Fibroblast of mammary gland (primary cell): ENCODE data around the gene TTLL8.

Experiments used
- DNase-seq: peaks from one replicate; pipeline ENCODE4 v3.0.0-alpha.2; 2010; ENCODE audit warnings: low read depth
- H3K4me3 ChIP-seq: 2 replicates; pipeline ENCODE4 v1.5.1; 2011; ENCODE audit warnings: low read depth, mild to moderate bottlenecking, low read length, moderate library complexity; ENCODE audit not compliant: control insufficient read depth
- CTCF ChIP-seq: conservative IDR thresholded peaks from 2 replicates; pipeline ENCODE4 v1.5.1; 2011; ENCODE audit warnings: low read depth, low read length, inconsistent platforms; ENCODE audit not compliant: control insufficient read depth, insufficient read depth

Gene TTLL8

GRCh38 chr22:50008151-50009040 lies 49.7 kb downstream of the TTLL8 start:
- no peak overlapping the region for H3K4me3 ChIP-seq
- TF ChIP-seq CTCF = no peak
- DNase-seq = no peak

- no peak for DNase-seq
- no peak overlapping the region for H3K4me3 ChIP-seq
- TF ChIP-seq CTCF = no peak
Measured at GRCh38 chr22:50007057-50007511, 51.0 kb downstream of the TTLL8 start.

GRCh38 chr22:50004918-50005317 lies 53.2 kb downstream of the TTLL8 start:
- no peak overlapping the region for H3K4me3 ChIP-seq
- TF ChIP-seq CTCF = no peak
- DNase-seq = no peak

GRCh38 chr22:50002791-50003190 lies 55.3 kb downstream of the TTLL8 start:
- no peak for TF ChIP-seq CTCF
- peak; percentile 25 for DNase-seq

GRCh38 chr22:50001388-50002231 lies 56.5 kb downstream of the TTLL8 start:
- no peak for TF ChIP-seq CTCF
- H3K4me3 ChIP-seq = no peak overlapping the region
- DNase-seq = no peak

More at GRCh38 chr22:50002791-50003190, 55.3 kb downstream of the TTLL8 start:
- no peak overlapping the region for H3K4me3 ChIP-seq

GRCh38 chr22:50000587-50001387 lies 57.3 kb downstream of the TTLL8 start:
- no peak for TF ChIP-seq CTCF
- no peak for DNase-seq
- H3K4me3 ChIP-seq = no peak overlapping the region
